ENCODE results near the gene RANGRF.

RANGRF gene

GRCh38 chr17:8264836-8265542 is 23.5 kb upstream of the RANGRF start:
- DNase-seq (ENCODE audit: low read depth): no peak
- TF ChIP-seq, protein P1, sequence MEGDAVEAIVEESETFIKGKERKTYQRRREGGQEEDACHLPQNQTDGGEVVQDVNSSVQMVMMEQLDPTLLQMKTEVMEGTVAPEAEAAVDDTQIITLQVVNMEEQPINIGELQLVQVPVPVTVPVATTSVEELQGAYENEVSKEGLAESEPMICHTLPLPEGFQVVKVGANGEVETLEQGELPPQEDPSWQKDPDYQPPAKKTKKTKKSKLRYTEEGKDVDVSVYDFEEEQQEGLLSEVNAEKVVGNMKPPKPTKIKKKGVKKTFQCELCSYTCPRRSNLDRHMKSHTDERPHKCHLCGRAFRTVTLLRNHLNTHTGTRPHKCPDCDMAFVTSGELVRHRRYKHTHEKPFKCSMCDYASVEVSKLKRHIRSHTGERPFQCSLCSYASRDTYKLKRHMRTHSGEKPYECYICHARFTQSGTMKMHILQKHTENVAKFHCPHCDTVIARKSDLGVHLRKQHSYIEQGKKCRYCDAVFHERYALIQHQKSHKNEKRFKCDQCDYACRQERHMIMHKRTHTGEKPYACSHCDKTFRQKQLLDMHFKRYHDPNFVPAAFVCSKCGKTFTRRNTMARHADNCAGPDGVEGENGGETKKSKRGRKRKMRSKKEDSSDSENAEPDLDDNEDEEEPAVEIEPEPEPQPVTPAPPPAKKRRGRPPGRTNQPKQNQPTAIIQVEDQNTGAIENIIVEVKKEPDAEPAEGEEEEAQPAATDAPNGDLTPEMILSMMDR (conservative IDR thresholded peaks at IDR 0.05; ENCODE audit: control insufficient read depth, insufficient read depth, low read depth, low read length): no peak
- no peak overlapping the region for H3K4me3 ChIP-seq (ENCODE audit: control insufficient read depth, low read depth, low read length)

- H3K4me3 ChIP-seq (ENCODE audit: control insufficient read depth, low read depth, low read length): no peak overlapping the region
- DNase-seq (ENCODE audit: low read depth): no peak
- TF ChIP-seq, protein P1 (conservative IDR thresholded peaks at IDR 0.05; ENCODE audit: control insufficient read depth, insufficient read depth, low read depth, low read length): no peak
These were observed 21.6 kb upstream of the RANGRF start for GRCh38 chr17:8266648-8267479.

DNA sequence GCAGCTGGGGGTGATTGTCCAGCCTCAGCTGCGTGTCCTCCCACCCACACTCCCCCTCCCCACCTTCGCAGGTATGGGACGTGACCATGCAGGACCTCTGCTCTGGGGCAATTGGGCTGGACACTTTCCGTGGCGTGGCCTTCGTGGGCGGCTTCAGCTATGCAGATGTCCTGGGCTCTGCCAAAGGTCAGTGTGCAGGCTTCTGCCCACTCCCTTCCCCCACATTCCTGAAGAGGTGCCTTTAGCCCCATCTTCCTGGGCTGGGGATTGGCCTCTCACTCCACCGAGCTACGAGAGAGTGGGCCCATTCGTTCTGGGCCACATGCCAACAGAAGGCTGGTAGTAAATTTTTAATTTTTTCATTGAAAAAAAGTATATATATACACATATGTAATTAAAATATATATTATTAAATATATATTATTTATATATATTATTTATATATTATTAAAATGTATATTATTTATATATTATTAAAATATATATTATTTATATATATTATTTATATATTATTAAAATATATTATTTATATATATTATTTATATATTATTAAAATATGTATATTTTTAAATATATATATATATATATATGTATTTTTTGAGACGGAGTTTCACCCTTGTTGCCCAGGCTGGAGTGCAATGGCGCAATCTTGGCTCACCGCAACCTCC is 20.9 kb upstream of the RANGRF start:
- TF ChIP-seq, protein P1 (conservative IDR thresholded peaks at IDR 0.05; ENCODE audit: control insufficient read depth, insufficient read depth, low read depth, low read length): no peak

DNA sequence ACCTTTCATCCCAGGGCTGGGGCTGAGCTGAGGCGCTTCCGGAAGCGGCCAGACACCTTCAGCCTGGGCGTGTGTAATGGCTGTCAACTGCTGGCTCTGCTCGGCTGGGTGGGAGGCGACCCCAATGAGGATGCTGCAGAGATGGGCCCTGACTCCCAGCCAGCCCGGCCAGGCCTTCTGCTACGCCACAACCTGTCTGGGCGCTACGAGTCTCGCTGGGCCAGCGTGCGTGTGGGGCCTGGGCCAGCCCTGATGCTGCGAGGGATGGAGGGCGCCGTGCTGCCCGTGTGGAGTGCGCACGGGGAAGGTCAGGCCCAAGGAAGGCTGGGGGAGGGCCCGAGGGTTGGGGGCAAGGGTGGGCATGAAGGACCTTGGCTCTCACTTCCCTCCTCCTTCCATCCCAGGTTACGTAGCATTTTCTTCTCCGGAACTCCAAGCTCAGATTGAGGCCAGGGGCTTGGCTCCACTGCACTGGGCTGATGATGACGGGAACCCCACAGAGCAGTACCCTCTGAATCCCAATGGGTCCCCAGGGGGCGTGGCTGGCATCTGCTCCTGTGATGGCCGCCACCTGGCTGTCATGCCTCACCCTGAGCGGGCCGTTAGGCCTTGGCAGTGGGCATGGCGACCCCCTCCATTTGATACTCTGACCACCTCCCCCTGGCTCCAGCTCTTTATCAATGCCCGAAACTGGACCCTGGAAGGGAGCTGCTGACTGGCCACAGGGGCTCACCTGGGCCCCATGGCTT is 19.7 kb upstream of the RANGRF start:
- TF ChIP-seq, protein P1 (conservative IDR thresholded peaks at IDR 0.05; ENCODE audit: control insufficient read depth, insufficient read depth, low read depth, low read length): no peak
- no peak for DNase-seq (ENCODE audit: low read depth)

More for the DNA sequence above, 20.9 kb upstream of the RANGRF start:
- DNase-seq (ENCODE audit: low read depth): no peak
- H3K4me3 ChIP-seq (ENCODE audit: control insufficient read depth, low read depth, low read length): no peak overlapping the region

GRCh38 chr17:8272421-8272820 is 16.0 kb upstream of the RANGRF start:
- TF ChIP-seq, protein P1 (conservative IDR thresholded peaks at IDR 0.05; ENCODE audit: control insufficient read depth, insufficient read depth, low read depth, low read length): no peak
- DNase-seq (ENCODE audit: low read depth): no peak
- no peak overlapping the region for H3K4me3 ChIP-seq (ENCODE audit: control insufficient read depth, low read depth, low read length)

More for the DNA sequence above, 19.7 kb upstream of the RANGRF start:
- no peak overlapping the region for H3K4me3 ChIP-seq (ENCODE audit: control insufficient read depth, low read depth, low read length)

GRCh38 chr17:8273884-8274444 is 14.5 kb upstream of the RANGRF start:
- no peak for DNase-seq (ENCODE audit: low read depth)
- TF ChIP-seq, protein P1 (conservative IDR thresholded peaks at IDR 0.05; ENCODE audit: control insufficient read depth, insufficient read depth, low read depth, low read length): no peak

More at GRCh38 chr17:8273884-8274444, 14.5 kb upstream of the RANGRF start:
- H3K4me3 ChIP-seq (ENCODE audit: control insufficient read depth, low read depth, low read length): no peak overlapping the region
